Stimulated activated CD8-positive, alpha-beta memory T cell treated with anti-CD3 and anti-CD28 coated beads, Interleukin-4, amount 100 ng/mL, for 48 hours (primary cell): ENCODE results near the gene KNSTRN.

Experiments used
- DNase-seq: peaks from one replicate; pipeline ENCODE4 v3.0.0-alpha.2; 2020

Gene KNSTRN

GRCh38 chr15:40367371-40367685, 15.2 kb upstream of the KNSTRN start:
- DNase-seq: no peak

DNA sequence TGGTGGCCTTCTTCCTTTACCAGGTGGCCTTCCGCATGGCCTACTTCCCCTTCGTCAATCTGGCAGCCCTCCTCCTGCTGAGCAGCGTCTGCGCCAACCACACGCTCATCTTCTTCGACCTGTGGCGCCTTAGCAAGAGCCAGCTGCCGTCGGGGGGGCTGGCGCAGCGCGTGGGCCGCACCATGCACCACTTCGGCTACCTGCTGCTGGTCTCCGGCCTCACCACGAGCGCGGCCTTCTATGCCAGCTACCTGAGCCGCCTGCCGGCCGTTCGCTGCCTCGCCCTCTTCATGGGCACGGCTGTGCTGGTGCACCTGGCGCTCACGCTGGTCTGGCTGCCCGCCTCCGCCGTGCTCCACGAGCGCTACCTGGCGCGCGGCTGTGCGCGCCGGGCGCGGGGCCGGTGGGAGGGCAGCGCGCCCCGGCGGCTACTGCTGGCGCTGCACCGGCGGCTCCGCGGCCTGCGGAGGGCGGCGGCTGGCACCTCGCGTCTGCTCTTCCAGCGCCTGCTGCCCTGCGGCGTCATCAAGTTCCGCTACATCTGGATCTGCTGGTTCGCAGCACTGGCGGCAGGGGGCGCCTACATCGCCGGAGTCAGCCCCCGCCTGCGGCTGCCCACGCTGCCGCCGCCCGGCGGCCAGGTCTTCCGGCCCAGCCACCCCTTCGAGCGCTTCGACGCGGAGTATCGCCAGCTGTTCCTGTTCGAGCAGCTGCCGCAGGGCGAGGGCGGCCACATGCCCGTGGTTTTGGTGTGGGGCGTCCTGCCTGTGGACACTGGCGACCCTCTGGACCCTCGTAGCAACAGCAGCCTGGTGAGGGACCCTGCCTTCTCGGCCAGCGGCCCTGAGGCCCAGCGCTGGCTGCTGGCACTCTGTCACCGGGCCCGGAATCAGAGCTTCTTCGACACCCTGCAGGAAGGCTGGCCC, 14.6 kb upstream of the KNSTRN start:
- DNase-seq: peak; percentile 85

GRCh38 chr15:40368719-40369473, 13.6 kb upstream of the KNSTRN start:
- DNase-seq: no peak

GRCh38 chr15:40369474-40369869, 13.0 kb upstream of the KNSTRN start:
- DNase-seq: no peak

GRCh38 chr15:40369971-40370370, 12.6 kb upstream of the KNSTRN start:
- DNase-seq: no peak

DNA sequence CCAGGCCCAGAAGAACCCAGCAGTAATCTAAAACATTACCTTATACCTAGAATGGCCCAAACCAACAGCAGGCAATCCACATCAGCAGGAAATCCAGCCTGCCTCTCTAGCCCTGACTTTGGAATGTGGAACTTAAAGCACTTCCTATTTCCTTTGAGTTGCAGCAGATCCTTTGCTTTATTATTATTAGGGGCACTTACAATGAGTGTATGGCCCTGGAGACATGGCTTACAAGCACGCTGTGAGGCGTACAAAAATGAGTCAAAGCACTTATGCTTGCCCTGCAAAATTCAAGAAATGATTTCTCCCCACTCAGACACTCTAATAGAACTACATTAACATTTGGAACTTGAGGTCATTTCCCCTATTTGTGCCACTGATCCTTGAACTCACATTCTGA, 9.5 kb upstream of the KNSTRN start:
- no peak for DNase-seq

- DNase-seq: no peak
Measured at GRCh38 chr15:40377606-40378005, 4.9 kb upstream of the KNSTRN start.

DNA sequence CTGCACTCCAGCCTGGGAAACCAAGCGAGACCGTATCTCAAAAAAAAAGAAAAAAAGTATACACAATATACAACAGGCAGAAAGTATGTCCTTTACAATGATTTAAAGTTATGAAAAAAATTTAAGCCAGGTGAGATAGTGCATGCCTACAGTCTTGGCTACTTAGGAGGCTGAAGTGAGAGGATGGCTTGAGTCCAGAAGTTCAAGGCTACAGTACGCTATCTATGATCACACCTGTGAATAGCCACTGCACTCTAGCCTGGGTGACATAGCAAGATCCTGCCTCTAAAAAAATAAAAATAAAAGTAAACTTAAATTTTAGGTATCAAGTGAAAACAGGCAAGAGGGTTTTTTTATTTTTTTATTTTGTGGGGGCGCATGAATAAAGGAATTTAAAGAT, 3.1 kb upstream of the KNSTRN start:
- DNase-seq: no peak

DNA sequence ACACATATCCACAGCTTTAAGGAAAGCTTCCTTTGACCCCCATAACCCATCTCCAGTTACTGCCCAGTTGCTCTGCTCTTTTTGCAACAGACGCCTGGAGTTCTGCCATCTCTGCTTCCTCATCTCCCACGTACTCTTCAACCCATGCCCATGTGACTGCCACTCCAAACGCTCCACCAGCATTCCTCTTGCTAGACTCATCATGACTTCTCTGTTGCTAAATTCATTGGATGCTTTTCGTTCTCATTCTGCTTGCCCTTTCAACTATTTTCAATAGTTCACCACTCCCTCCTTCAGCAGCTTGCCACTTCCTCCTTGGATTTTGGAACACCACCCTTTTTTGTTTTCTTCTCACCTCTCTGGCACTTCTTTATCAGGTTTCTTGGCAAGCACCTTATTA, 2.7 kb upstream of the KNSTRN start:
- DNase-seq: no peak

- no peak for DNase-seq
Measured at GRCh38 chr15:40380636-40381035, 1.9 kb upstream of the KNSTRN start.

- no peak for DNase-seq
Measured at GRCh38 chr15:40381818-40382529, 547 bp upstream of the KNSTRN start.

DNA sequence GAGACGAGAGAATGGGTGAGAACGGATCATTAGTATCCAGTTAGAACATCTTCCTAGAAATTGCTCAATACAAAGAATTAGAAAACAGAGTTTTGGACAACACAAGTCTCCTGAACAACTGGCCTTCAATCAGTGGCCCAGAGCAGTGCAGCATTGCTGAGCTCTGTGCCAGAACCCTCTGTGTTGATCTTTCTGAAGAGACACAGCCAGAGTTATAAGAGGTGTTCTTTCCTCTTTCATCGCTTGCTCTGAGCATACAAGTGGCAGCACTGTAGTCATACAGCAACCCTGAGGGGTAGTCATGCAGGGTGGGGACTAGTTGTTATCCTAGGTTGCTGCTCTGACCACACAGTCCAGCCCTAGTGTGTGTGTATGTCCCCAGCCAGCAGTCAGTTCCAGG, 4.0 kb downstream of the KNSTRN start:
- DNase-seq: no peak

DNA sequence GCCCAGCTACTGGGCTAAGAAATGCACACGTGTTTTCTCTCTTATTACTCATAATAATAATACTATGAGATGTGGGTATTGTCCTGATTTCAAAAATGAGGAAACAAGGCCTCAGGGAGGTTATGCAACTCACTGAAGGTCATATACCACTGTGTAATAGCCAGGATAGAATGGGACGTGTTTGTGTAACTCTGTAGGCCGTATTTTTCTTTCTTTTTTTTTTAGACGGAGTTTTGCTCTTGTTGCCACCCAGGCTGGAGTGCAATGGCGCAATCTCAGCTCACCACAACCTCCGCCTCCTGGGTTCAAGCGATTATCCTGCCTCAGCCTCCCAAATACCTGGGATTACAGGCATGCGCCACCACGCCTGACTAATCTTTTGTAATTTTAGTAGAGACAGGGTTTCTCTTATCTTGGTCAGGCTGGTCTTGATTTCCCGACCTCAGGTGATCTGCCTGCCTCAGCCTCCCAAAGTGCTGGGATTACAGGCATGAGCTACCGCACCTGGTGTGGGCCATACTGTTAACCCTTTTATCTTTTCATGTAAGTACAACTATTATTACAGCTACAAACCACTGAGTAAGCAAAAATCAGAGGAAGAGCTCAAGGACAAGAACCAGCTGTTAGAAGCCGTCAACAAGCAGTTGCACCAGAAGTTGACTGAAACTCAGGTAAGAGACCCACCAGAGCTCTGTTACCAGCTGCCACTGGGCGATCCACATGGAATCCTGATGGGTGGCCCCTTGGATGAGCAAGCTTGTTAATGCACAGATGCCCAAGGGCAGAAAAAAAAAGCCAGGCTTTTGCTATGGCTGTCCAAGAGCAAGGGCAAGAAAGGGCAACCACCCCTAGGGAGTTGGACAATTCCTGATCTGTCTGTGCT, 6.7 kb downstream of the KNSTRN start:
- DNase-seq: no peak

DNA sequence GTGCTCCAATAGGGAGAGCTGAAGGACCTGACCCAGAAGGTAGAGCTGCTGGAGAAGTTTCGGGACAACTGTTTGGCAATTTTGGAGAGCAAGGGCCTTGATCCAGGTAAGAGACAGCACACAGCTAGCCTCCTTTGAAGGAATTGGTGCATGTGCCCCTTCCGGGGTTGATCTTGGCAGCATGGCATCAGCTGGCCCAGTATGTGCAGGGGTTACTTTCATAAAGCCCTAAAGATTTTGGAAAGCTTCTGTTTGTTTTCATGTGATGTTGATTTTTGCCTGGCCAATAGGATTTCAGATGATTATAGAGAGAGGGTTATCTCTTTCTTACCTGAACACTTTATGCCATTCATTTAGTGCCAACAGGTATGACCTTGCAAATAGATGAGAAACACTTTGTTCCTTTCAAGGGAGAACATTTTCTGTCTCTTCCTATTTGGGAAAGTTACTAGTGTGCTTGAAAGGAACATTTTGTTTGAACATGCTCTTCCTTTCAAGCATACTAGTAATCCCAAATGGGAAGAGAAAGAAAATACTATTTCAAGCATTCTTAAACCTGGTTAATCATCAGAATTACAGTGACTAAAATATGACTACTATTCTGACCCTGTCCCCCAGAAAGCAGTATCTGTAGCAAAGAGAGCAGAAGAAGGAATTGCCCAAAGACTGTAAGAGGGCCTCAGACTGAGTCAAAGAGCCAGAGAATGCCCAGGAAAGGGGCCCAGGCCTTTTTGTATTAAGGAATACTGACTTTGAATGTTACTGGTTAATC, 7.5 kb downstream of the KNSTRN start:
- DNase-seq: no peak

- DNase-seq: no peak
Measured at GRCh38 chr15:40392986-40393948, 10.7 kb downstream of the KNSTRN start.

DNA sequence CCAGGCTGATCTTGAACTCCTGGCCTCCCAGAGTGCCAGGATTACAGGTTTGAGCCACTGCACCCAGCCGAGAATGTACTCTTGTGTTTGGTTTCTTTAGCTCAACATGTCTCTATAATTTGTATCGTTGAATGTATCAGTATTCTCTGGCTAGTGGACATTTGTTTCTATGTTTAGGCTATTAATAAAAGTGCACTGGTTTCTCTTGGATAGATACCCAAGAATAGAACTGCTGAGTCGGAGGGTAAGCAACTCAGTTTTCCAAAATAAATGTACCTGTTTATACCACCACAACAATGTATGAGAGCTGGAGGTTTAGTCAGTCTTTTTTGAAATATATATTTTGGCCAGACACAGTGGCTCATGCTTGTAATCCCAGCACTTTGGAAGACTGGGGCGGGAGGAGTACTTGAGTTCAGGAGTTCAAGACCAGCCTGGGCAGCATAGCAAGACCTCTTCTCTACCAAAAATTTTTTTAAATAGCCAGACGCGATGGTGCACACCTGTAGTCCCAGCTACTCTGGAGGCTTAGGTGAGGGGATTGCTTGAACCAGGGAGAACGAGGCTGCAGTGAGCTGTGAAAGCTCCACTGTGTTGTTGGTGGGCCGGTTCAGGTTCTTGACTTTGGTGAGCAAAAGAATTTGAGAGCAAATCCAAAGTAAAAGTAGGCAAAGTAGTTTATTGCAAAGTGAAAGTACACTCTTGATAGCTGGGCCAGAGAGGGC, 15.3 kb downstream of the KNSTRN start:
- DNase-seq: no peak

DNA sequence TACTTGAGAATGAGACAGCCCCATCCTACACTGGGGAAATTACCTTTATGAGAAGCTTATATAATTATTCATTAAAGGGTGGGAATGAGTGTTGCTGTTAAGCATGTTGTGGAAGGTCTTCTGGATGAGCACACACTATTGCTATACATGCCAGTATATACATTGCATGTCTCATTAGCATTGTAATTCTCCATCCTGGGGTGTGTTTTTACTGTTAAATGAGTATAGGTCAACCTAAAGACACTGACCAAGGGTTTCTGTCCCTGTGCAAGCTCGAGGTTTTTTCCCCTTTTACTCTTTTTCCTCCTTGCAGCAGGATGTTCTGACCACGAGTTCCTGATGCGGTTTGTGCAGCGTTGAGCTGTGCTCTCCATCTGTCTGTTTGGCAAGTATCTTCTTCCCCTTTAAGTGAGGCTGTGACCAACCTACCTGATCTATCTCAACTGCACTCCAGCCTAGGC, 15.9 kb downstream of the KNSTRN start:
- no peak for DNase-seq

DNA sequence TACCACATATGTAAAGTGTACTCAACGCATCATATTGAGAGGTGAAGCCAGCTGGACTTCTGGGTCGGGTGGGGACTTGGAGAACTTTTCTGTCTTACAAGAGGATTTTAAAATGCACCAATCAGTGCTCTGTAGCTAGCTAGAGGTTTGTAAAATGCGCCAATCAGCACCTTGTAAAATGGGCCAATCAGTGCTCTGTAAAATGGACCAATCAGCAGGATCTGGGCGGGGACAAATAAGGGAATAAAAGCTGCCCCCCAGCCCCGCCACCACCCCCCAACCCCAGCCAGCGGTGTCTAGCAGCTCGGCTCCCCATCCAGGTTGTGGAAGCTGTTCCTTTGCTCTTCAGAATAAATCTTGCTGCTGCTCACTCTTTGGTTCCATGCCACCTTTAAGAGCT, 16.8 kb downstream of the KNSTRN start:
- DNase-seq: no peak

DNA sequence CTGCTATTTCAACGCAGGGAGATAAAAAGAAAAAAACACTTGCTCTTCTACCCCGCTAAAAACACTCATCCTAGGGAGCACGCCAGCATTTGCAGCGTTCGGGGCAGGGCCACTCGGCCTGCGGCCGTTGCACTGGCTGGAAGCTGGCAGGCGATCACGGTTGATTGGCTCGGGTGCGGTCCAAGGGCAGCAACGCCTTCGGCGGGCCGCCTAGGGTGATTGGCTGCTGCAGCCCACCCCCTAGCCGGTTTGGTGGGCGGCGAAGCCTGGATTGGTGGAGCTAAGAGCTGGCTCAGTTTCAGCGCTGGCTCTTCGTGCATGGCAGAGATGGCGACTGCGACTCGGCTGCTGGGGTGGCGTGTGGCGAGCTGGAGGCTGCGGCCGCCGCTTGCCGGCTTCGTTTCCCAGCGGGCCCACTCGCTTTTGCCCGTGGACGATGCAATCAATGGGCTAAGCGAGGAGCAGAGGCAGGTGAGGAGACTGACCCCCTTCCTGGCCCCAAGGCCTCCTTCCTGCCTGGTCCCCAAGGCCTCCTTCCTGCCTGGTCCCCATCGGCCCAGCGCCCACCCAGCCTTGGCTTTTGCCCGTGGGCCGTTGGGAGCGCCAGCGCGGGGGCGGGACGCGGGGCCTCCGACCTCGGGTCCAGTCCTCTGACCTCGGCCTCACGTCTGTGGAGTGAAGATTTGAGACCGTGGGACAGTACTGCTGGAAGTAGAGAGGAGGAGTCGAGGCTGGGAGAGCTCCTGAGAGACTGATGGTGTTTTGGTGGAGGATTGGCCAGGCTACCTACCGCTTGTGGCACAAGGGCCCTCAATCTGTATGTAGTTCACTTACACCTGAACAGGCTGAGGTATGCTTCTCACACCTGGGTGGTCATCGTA, 23.2 kb downstream of the KNSTRN start, which contains the start of gene IVD:
TSS of gene IVD (plus strand) at position 295 of the 881 bp plus-strand sequence. CDS start at position 328, 33 bp downstream.
- peak; percentile 93 for DNase-seq
